IMR-90 (cell line): ENCODE data around the gene SENP7.

Experiments used
- BHLHE40 ChIP-seq: fragments of 150-350 bp; IDR thresholded peaks from 2 replicates; pipeline ENCODE4 v1.6.1; 2016; ENCODE audit warnings: mild to moderate bottlenecking, low read depth, low read length
- CHD1 ChIP-seq: IDR thresholded peaks from 2 replicates; pipeline ENCODE4 v1.6.1; 2012; ENCODE audit warnings: low read depth, low read length, improper control_type of control experiment
- CTCF ChIP-seq: conservative IDR thresholded peaks from 2 replicates; pipeline ENCODE4 v1.5.1; 2012; ENCODE audit warnings: mild to moderate bottlenecking, low read depth, low read length, improper control_type of control experiment
- ELK1 ChIP-seq: fragments of 150-350 bp; IDR thresholded peaks from 2 replicates; pipeline ENCODE4 v1.6.1; 2016; ENCODE audit warnings: low read depth, mild to moderate bottlenecking, low read length, moderate library complexity, borderline replicate concordance
- NFE2L2 ChIP-seq: fragments of 150-350 bp; IDR thresholded peaks from 2 replicates; pipeline ENCODE4 v1.6.1; 2016; ENCODE audit warnings: low read depth, mild to moderate bottlenecking, low read length
- POLR2A ChIP-seq: IDR thresholded peaks from 2 replicates; pipeline ENCODE4 v1.6.1; 2012; ENCODE audit warnings: mild to moderate bottlenecking, low read depth, low read length
- RCOR1 ChIP-seq: IDR thresholded peaks from 2 replicates; pipeline ENCODE4 v1.6.1; 2012; ENCODE audit warnings: mild to moderate bottlenecking, low read length, improper control_type of control experiment; ENCODE audit not compliant: insufficient replicate concordance

GRCh38 chr3:101536266-101536665 is 23.3 kb upstream of the SENP7 start:
- TF ChIP-seq CTCF (no peak), NFE2L2 (no peak), ELK1 (no peak), RCOR1 (no peak), BHLHE40 (no peak), CHD1 (no peak), POLR2A (no peak)
